MV-4-11 (cell line): ENCODE results near the gene NPTX1.

Experiments
- DNase-seq: peaks from one replicate; lab custom pipeline; 2025; lab: John Stamatoyannopoulos, UW

The NPTX1 gene

DNA sequence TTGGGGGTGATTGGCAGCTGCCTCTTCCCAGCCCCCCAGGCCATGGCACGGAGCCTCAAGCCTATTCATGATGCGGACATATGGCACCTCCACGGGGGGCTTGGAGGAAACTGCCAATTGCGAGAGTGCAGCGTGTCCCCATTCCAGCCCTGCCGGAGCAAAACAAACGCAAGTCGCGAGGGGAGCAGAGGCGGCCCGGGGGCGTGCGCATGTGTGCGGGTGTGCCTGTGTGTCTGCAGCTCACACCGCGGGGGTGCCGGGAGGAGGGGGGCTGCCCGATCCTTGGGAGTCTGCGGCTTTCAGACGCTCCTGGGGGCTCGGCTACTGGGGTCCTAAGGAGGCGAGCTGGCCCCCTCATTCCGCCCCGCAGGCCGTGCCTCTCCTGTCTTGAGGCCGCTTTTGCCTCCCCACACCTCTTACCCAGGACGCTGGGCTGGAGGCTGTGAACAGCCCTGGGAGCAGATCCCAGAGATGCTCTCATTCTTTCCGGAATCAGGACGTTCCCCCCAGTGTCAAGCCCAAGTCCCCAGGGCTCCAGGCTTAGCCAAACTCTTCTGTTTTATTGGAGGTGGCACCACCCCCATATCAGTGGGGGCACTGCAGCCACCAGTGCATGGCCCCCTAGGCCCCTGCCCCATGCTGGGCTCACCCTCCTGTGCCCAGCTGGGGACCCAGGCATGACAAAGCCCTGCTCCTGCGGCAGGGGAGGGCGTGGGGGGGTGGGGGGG is 32.3 kb downstream of the NPTX1 start:
- no peak for DNase-seq

DNA sequence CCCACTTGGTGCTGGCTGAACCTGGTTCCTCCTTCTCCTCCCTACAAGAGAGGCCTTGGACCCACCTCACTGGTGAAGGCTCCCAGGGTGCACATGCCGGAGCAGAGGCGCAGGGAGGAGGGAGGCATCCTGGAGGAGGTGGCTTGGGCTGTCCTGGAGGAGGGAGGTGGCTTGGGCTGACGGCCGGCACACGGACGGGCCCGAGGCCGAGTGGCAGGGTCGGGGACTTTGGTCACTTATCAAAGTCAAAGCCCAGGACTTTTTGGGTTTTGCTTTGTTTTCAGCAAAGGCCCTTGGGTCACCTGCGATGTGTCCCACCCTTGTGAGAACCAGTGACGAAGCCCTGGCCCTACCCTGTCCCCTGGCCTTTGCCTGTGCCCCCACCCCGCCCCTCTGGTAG is 32.9 kb downstream of the NPTX1 start:
- no peak for DNase-seq

DNA sequence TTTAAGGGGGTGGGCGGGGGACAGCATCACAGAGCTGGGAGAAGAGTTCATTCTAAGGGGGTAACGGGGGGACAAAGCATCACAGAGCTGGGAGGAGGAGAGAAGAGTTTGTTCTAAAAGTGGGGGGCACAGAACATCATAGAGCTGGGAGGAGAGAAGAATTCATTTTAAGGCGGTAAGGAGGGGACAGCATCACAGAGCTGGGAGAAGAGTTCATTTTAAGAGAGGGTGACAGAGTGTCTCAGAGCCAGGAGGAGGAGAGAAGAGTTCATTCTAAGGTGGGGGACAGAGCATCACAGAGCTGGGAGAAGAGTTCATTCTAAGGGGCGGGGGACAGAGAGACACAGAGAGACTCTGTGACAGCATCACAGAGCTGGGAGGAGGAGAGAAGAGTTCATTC is 33.6 kb downstream of the NPTX1 start:
- no peak for DNase-seq

DNA sequence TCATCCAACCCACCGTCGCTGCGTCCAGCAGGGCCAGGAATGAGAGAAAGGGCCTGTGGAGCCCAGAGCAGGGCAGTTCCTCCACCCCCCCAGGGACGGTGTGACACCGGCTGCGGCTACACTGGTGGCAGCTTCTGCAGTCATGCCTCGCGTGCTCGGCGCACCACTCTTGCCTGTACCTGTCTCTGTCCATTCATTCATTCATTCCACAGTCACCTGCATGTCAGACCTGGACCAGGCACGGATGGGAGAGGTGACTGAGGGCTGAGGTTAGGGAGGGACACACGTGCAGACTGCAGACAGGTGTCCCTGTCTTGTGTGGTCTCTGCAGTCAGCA is 34.1 kb downstream of the NPTX1 start:
- DNase-seq: no peak

DNA sequence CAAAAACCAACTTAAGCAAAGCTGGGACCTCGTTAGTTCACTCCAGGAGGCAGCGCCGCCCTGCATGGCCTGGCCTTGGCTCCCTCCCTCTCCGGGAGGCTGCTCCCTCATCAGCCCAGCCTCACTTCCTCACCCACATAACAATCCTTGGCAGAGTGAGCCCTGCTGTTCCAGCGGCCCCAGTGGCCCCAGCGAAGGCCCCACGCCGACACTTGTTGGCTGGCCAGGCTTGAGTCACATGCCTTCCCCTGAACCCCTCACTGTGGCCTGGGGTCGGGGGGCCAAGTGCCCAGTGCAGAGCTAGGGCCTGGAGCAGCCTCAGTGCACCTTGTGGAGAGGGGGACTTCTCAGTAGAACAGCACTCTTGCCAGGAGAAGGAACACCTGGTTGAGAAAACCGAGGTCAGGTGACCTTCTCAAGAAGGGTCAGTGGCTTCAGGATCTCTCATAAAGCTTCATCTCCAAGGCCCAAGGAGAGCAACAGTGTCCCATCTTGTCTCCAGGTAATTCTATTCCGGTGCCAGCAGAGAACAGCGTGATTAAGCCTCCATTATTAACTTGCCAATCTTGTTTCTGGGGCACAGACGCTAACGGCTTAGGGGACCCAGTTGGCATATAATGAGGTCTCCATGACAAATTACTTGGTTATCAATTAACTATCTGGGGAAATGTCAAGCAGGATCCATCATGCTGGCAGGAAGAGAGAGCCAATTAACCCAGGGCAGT is 34.6 kb downstream of the NPTX1 start:
- DNase-seq: no peak

DNA sequence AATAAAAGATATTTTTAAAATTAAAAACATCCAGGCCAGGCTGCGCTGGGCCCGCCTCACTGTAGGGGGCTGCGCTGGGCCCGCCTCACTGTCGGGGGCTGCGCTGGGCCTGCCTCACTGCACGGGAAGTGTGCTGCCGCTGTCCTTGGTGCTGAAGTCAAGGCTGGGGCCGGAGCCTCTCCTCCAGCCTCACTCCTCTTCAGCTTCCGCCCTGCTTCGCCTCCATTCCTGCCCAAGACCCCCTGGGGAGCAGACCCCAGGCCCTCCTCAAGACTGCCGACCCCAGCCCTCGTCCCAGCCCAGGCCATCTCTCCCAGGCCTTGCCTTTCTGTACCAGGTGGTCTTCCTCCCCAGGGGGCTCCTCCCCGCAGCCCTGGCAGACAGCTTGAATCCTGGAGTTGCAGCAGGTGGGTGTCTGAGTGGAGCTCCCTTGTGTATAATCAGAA is 35.3 kb downstream of the NPTX1 start:
- peak; percentile 22 for DNase-seq

DNA sequence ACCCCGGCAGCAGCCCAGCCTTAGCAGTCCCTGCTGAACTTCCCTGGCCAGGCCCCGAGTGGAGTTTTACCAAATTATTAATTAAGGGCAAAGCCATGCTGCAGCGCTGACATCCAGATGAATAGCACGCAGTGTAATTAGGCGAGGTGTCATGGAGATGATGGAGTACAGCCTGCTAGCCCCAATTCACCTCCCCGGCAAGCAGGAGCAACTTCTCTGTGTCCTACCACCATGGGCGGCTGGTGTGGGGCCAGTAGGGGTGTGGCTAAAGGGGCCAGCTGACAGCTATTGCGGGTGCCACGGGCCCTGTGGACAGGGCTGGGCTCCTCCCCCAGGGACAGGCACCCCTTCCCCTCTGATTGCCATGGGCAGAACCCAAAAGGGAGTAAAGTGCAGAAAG is 36.9 kb downstream of the NPTX1 start:
- no peak for DNase-seq

DNA sequence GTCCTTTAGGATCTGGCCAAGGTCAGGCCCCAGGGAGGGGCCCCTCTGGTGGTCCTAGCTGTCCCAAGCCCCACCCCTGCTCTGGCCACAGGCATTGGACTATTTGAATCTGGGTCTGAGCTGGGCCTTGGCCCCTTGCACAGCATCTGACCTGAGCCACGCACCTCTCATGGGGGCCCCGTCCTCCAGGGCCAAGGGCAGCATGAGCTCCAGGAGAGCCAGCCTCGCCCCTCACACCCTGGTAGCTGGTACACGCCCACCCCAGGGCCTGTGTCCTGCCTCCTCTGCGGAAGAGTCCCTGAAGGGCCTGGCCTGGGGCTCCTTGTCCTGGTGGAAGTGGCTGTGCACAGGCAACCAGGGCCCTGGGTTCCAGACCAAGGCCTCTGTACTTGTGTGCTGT is 37.6 kb downstream of the NPTX1 start:
- DNase-seq: no peak

DNA sequence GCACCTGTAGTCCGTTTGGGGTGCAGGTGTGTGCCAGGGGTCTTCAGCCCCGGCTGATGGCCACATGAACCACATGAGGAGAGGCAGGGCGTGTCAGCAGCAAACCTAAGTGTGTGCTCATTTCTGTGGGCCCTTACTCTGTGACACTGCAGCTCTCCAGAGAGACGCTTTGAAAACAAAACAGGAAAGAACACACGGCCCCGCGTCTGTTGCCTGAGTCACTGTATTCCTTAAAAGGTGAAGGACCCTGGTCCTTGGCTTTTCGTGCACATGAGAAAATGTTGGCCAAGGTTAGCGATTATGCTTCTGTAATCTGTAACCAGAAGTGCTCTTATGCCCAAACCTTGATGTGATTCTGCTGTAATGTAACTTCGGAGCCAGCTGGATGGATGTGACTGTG is 38.9 kb downstream of the NPTX1 start:
- no peak for DNase-seq

DNA sequence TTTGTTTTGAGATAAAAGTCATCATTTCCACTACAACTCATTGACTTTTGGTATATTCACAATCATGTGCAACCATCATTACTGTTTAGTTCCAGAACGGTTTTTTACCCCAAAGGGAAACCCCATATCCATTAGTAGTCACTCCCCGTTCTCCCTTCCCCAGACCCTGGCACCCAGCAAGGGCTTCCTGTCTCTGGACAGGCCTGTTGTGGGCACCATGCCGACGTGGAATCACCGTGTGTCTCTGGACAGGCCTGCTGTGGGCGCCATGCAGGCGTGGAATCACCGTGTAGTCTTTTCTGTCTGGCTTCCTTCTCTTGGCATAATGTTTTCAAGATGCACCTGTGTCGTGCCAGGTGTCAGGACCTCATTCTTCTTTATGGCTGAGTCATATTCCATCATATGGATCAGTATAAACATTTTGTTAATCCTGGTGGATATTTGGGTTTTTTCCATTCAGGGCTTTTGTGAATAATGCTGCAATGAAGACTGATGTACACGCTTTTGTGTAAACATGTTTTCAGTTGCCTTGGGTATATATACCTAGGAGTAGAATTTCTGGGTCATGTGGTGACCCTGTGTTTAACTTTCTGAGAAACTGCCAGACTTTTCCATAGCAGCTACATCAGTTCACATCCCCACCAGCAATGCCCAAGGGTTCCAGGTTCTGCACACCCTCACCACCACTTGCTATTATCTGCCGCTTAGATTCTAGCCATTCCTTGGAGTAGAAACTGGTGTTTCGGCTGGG is 42.3 kb downstream of the NPTX1 start:
- DNase-seq: no peak

DNA sequence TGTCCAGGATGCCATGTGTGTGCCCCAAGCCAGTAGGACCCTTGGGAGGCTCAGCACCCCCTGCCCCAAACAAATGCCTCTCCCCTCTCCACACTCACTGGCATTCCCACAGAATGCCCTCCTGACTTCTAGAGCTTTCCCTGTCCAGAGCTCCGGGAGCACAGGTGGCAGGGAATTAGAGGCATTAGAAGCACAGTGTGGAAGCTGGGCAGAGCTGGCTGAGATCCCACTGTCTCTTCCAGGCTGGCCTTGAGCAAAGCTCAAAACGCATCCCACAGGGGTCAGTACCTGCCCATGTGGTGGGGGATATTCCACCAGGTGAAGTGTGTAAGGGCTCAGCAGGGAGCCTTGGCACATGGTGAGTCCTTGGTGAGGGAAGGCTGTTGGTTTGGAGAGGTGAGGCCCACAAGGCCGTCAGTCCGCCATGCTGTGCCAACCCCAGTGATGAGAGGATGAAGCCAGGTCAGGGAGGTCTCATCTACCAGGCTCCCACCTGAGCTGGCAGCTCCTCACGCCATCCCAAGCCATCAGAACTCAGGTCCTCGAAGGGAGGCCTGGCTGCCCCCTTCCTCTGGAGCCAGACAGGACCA is 43.4 kb downstream of the NPTX1 start:
- DNase-seq: no peak

DNA sequence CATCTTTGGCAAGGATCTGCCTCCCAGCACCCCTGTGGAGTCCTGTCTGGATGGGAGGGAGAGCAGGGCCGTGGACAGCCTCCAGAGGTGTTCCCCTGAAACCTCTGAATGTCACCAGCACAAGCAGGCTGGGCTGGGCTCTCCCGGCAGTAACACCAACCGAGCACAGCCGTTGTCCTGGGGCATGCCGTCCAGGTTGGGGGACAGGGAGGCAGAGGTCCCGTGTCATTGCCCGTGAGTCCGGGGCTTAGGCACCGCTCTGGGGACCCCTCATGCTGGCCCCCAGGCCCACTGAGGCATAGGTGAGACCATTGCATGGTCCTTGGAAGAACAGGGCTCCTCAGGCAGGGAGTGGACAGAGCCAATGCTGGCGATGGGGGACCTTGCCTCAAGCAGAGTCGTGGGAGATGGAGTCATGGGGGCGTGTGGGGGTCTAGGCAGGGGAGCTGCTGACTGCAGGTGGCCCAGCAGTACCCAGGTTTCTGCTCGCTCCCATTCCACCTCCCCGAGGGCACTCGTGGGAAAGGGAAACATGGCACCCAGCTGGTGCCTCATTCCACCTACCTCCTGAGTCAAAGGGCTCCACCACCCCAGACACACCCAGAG is 44.0 kb downstream of the NPTX1 start:
- DNase-seq: no peak

DNA sequence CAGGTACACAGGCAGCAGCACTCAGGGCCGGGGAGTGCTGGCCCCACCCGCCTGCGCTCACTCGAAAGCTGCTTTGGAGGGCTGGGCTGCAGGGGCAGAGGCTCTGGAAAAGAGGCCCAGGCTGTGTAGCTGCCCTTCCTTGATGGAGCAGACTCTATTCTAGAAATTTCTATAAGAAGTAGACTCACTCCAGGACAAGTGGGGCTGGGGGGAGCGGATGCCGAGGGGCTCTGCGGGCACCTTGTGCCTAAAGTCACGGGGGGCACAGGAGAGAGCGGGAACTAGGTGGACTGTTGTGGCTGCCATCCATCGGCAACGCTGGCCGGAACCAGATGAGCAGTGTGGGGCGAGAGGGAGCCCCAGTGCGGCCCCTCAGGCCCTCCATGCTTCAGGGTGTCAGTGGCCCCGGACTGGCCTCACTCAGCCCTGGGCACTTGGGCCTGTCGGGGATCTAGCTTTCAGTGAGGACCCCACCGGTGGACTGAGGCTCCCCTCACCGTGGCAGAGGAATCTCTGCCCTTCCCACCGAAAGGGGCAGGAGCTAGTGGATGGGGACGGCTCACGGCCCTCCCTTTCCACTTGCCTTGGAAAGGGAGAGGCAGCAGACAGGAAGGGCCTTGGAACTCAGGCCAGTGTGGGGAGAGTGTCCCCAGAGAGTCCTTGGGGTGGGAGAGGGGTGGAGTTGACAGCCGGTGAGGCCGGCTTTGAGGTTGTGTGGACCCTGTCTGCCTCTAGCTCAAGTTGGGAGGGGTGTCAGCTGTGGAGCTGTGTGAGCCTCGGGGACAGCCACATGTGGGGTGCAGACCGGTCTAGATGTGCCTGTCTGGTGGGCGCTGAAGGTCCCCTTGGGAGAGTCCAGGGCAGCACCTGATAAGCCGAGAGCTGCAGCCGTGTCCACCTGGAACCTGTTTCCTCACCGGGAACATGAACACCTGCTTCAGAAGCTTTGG is 44.9 kb downstream of the NPTX1 start:
- DNase-seq: no peak

DNA sequence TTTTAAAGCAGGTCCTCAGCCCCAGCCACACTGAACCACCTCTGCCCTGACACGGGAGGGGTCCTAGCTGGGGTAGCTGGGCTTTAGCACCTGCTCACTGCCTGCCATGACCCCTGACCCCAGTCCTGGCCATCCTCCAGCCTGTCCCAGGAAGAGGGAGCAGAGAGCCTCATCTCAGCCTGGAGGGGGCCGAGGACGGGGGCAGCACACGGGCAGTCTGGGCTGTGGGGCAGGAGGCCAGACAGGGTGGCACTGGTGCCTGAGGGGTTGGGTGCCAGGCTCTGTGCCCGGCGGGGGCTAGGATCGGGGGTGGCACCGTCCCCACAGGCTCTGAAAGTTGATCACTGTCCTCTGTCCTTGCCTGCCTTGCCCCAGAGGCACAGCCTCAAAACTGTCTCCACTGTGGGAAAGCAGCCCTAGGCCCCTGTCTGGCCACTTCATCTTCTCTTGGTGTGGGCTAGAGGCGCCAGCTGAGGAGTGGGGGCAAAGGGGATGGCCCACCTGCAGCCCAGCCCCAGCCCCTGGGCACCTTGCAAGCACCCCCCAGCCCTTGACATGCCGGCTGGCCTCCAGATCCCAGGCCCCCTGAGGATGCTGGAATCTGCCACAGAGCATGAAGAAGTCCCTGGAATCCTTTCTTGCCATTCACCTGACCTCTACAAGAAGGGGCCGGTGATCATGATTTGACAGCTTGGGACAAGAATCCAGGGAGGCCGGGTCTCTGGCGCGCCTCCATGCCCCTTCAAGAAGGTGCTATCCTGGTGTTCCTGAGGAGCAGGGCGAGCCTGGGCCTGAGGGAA is 45.8 kb downstream of the NPTX1 start:
- no peak for DNase-seq

DNA sequence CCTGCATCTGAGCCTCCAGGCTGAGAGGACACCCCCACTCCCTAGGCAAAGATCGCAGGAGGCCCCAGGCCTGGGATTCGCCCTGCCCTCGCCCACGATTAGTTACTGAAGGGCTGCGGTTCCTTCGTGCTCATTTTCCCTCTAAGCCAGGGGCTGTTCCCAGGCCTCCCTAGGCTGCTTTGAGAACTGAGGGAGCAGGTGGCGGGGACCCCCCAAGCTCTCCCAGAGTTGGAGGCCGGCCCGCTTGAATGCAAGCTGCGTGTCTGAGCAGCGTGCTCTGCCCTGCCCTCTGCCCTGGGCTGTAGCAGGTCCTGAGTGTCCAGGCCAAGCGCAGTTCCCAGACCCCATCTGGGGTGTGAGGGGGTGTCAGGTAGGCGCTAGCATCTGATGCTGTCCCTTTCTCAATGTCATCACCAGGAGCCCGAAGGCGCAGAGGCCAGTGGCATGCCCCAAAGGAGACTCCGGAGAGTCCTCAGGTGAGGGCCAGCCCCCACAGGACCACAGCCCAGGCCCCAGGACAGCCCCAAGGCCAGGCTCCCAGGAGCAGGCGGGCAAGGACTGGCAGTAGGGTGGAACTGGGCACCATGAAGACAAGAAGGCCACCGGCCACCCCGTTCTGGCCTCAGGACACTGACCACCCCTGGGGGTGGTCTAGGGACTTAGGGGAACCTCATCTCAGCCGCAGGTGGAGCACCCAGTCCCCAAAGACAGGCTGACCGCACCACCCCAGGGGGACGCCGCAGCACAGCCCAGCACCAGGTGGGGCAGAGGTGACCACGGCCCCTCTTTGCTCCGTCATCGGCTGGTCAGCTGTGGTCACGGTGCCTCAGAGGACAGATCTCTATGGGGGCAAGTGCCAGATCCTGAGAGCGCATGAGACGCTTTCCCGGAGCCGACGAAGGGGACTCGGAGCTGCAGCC is 46.8 kb downstream of the NPTX1 start:
- no peak for DNase-seq

DNA sequence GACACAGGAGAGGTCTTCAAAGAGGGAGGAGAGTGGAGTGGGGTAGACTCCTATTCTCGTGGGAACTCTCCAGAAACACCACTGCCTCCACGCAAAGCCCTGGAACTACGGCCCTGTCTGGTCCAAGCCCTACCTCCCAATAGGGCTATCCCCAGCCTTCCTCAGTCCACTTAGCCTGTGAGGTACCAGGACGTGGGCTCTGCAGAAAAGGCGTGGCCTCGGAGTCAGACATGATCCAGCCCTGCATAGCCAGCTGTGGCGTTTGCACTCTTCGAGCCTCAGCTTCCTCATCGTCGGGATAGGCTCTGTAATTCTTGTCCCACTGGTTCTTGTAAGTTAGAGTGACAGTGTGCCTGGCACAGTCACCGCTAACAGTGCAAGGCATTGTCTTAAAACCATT is 47.6 kb downstream of the NPTX1 start:
- DNase-seq: no peak

DNA sequence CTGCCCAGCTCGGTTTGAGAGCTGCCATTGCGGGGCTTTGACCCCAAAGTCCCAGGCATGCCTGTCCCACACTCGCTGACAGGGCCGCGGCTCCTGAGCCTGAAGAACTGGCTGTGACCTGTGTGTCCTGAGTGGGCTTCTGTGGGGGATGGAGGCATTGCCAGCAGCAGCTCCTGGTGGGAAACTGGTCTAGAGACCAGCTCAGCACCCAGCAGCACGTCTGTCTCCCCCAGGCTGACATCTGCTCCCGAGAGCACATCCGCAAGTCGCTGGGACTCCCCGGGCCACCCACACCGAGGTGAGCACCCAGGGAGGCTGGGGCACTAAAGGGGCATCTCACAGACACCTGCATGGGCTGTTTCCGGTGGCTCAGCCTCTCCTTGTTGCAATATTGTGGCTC is 48.0 kb downstream of the NPTX1 start:
- DNase-seq: no peak

DNA sequence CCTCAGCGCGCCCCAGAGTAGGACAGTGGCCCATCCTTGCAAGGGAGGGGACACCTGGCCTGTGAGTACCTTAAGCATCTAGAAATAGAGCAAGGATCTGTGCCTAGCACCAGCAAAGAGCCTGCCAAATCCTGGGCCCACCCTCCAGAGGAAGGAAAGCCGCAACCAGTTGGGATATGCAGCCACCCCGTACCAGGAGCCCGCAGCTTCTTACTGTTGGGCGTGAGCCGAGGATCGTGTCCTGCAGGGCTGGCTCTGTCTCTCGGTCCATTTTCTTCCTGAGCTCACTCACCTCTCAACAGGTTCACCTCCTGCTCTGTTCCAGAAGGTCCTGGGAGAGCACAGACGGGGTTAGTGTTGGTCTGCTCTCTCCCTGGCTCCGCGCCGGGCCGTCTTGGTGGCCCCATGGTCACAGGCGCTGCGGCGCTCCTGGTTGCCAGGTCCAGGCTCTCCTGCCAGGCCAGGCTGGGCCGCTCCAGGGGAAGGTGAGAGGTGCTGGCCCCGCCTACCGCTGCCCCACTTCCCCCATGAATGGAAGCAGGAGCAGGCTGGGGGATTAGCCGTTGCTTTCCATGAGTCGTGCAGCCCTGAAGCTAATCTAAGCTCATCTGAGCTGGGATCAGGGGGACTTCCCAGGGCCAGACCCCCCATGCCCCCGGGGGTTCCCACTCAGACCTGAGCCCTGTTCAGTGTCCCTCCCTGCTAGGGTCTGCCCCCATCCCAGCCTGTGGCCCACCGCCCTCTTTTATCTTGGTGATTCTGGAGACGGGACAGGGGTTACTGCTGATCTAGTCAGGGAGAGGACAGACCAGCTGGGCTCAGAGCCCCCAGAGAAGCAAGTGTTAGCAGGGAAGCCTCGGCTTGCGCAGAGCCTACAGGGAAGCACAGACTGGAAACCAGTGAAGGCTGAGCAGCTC is 48.8 kb downstream of the NPTX1 start:
- DNase-seq: no peak
